Measurements from ENCODE around the gene SFR1. TPM values are rescaled to one million over a fixed set of nuclear protein-coding genes. Genes with fewer than 3 reads are reported as not detected.

The SFR1 gene
- polyA plus RNA-seq, 3 donors, result 6.4 to 18.1 (median 16.9) TPM

- Histone ChIP-seq H2AFZ (ENCODE audit: insufficient read depth, low read depth, low read length, poor library complexity, severe bottlenecking) (no peak overlapping the region), H3K79me2 (ENCODE audit: insufficient read depth, low read length) (no peaks in the 10 kb centered on the region), H4K20me1 (ENCODE audit: insufficient read depth, low read length) (no peaks in the 10 kb centered on the region), H3K27ac (ENCODE audit: low read depth in 1 of 2, low read length in 2 of 2) (no peak overlapping the region), H3K9ac (ENCODE audit: insufficient read depth, low read length, poor library complexity, severe bottlenecking) (no peak overlapping the region), H3K27me3 (ENCODE audit: control insufficient read depth in 2 of 2, insufficient read depth in 2 of 2, low read length in 2 of 2) (peaks cover 0 to 10% of the 10 kb centered on the region in 2 donors), H3K36me3 (replicated peaks in 1 of 2; ENCODE audit: control insufficient read depth in 1 of 2, insufficient read depth in 2 of 2, low read length in 2 of 2) (no peaks in the 10 kb centered on the region), H3K4me1 (ENCODE audit: control insufficient read depth in 1 of 2, insufficient read depth in 2 of 2, low read length in 2 of 2) (peaks cover 3 to 8% of the 10 kb centered on the region in 2 donors), H3K4me2 (replicated peaks; ENCODE audit: extremely low read depth, low read length, poor library complexity, severe bottlenecking) (no peak overlapping the region), H3K9me3 (replicated peaks in 1 of 2; ENCODE audit: control insufficient read depth in 1 of 2, insufficient read depth in 1 of 2, low read length in 2 of 2) (no peaks in the 10 kb centered on the region), H3K4me3 (replicated peaks in 1 of 3; ENCODE audit: low read depth in 2 of 3, low read length in 3 of 3) (no peak overlapping the region)
- H3K4me1 Mint-ChIP-seq, result peaks cover 15% of the 10 kb centered on the region
- H3K9me3 Mint-ChIP-seq, result no peaks in the 10 kb centered on the region
- intact Hi-C loops (cut with micrococcal nuclease), result no loop called here
- peaks cover 2 to 6% (median 4%) of the 10 kb centered on the region in 3 donors for H3K27me3 Mint-ChIP-seq (ENCODE audit: low read depth in 3 of 3)
- no peak overlapping the region for H3K27ac Mint-ChIP-seq
- DNase-seq, result no peak
- TF ChIP-seq CTCF (IDR thresholded peaks at IDR 0.05), result no peak
- WGBS (ENCODE audit: insufficient coverage), result no CpG with 5 or more reads among the region's 1 CpG
- H3K4me3 Mint-ChIP-seq, result no peak overlapping the region
- H3K36me3 Mint-ChIP-seq, result no peaks in the 10 kb centered on the region
Observed at GRCh38 chr10:104142081-104142480, 20.1 kb downstream of the SFR1 start.

GRCh38 chr10:104143829-104144228 is 21.9 kb downstream of the SFR1 start:
- no peaks in the 10 kb centered on the region for H3K9me3 ChIP-seq (replicated peaks in 1 of 2; ENCODE audit: control insufficient read depth in 1 of 2, insufficient read depth in 1 of 2, low read length in 2 of 2)
- H3K4me2 ChIP-seq (replicated peaks; ENCODE audit: extremely low read depth, low read length, poor library complexity, severe bottlenecking), result no peak overlapping the region
- H3K4me3 Mint-ChIP-seq, result no peak overlapping the region
- no peaks in the 10 kb centered on the region for H3K9me3 Mint-ChIP-seq
- H3K36me3 ChIP-seq (replicated peaks in 1 of 2; ENCODE audit: control insufficient read depth in 1 of 2, insufficient read depth in 2 of 2, low read length in 2 of 2), result no peaks in the 10 kb centered on the region
- H3K79me2 ChIP-seq (ENCODE audit: insufficient read depth, low read length), result no peaks in the 10 kb centered on the region
- H4K20me1 ChIP-seq (ENCODE audit: insufficient read depth, low read length), result no peaks in the 10 kb centered on the region
- no peaks in the 10 kb centered on the region for H3K36me3 Mint-ChIP-seq
- intact Hi-C loops (cut with micrococcal nuclease), result no loop called here
- H3K27ac Mint-ChIP-seq, result peak overlapping the region in 1 of 7 donors; percentile 50
- H3K27me3 ChIP-seq (ENCODE audit: control insufficient read depth in 2 of 2, insufficient read depth in 2 of 2, low read length in 2 of 2), result peaks cover 0 to 10% of the 10 kb centered on the region in 2 donors
- H3K9ac ChIP-seq (ENCODE audit: insufficient read depth, low read length, poor library complexity, severe bottlenecking), result no peak overlapping the region
- TF ChIP-seq CTCF (IDR thresholded peaks at IDR 0.05), result no peak
- no peak overlapping the region for H3K4me3 ChIP-seq (replicated peaks in 1 of 3; ENCODE audit: low read depth in 2 of 3, low read length in 3 of 3)
- H2AFZ ChIP-seq (ENCODE audit: insufficient read depth, low read depth, low read length, poor library complexity, severe bottlenecking), result no peak overlapping the region
- DNase-seq, result no peak
- peaks cover 4 to 7% (median 5%) of the 10 kb centered on the region in 3 donors for H3K27me3 Mint-ChIP-seq (ENCODE audit: low read depth in 3 of 3)
- H3K4me1 ChIP-seq (ENCODE audit: control insufficient read depth in 1 of 2, insufficient read depth in 2 of 2, low read length in 2 of 2), result peaks cover 3 to 8% of the 10 kb centered on the region in 2 donors
- WGBS (ENCODE audit: insufficient coverage), result no CpG with 5 or more reads among the region's 3 CpGs
- no peak overlapping the region for H3K27ac ChIP-seq (ENCODE audit: low read depth in 1 of 2, low read length in 2 of 2)
- H3K4me1 Mint-ChIP-seq, result peaks cover 15% of the 10 kb centered on the region
